Erythroblast (primary cell): ENCODE data around the gene PLA2G15.

Source experiments
- GATA1 ChIP-seq: IDR thresholded peaks from 2 replicates; pipeline ENCODE4 v1.6.1; 2011; ENCODE audit warnings: low read depth, mild to moderate bottlenecking, control low read depth, low read length, moderate library complexity
- POLR2A ChIP-seq: IDR thresholded peaks from 2 replicates; pipeline ENCODE4 v1.6.1; 2011; ENCODE audit warnings: mild to moderate bottlenecking, low read length

DNA sequence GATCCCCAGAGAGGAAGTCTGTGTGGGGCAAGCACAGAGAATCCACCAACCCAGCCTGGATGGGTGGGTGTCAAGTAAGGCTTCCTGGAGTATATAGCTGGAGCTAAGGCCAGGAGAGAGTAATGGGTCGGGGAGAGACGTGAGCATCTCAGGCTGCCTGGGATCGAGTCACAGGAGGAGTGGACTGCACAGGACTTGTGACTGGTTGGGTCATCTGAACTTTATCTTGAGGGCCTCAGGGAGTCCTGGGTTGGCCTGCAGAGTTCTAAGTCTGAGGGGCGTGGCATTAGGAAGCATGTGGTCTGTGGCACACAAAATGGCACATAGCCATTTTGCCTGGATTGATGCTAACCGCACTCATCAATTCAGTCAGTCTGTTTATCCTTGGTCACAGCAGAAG is 1.5 kb downstream of the PLA2G15 start:
- TF ChIP-seq POLR2A (no peak), GATA1 (no peak)
